ENCODE results near the gene PIEZO2.

Gene PIEZO2

DNA sequence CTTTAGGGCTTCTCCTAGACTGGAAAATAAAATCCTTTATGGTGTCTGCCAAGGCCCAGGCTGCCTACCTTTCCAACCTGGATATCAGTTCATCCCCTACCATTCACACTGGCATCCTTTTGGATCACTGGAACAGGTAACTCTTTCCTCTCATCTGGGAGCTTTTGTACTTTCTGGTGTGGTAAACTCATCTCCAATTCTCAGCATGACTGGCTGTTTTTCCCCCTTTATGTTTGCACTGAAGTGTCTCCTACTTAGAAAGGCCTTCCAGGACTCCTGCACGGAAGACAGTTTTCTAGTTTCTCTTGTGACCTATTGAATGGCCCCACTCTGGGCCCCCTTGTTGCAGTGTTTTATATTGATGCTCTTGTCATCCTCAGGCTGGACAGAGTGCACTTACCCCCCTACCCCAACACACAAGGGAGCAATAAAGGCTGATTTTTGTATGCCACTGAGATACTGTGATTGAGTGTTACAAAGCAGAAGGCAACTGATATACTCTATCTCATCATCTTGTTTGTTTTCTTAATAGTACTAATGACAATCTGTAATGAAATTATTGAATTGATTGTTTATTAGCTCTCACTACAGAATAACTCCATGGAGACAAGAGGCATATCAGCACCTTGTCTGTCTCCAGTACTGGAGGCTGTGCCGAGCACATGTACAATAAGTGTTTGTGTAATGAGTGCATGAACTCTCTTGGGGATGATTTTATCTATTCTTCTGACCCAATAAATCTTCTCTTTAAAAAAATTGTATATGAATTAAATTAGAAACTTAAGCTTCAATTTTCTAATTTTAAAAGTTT, 129.9 kb downstream of the PIEZO2 start:
- DNase-seq (ENCODE audit: low read depth in 1 of 2, low spot score in 1 of 2) = no peak
- Histone ChIP-seq H3K4me3 (replicated peaks; ENCODE audit: insufficient read depth, low read length) (no peak overlapping the region), H3K27me3 (ENCODE audit: insufficient read depth, poor library complexity, severe bottlenecking) (peaks cover 2% of the 10 kb centered on the region), H3K27ac (replicated peaks) (no peak overlapping the region)
- TF ChIP-seq, protein P1, sequence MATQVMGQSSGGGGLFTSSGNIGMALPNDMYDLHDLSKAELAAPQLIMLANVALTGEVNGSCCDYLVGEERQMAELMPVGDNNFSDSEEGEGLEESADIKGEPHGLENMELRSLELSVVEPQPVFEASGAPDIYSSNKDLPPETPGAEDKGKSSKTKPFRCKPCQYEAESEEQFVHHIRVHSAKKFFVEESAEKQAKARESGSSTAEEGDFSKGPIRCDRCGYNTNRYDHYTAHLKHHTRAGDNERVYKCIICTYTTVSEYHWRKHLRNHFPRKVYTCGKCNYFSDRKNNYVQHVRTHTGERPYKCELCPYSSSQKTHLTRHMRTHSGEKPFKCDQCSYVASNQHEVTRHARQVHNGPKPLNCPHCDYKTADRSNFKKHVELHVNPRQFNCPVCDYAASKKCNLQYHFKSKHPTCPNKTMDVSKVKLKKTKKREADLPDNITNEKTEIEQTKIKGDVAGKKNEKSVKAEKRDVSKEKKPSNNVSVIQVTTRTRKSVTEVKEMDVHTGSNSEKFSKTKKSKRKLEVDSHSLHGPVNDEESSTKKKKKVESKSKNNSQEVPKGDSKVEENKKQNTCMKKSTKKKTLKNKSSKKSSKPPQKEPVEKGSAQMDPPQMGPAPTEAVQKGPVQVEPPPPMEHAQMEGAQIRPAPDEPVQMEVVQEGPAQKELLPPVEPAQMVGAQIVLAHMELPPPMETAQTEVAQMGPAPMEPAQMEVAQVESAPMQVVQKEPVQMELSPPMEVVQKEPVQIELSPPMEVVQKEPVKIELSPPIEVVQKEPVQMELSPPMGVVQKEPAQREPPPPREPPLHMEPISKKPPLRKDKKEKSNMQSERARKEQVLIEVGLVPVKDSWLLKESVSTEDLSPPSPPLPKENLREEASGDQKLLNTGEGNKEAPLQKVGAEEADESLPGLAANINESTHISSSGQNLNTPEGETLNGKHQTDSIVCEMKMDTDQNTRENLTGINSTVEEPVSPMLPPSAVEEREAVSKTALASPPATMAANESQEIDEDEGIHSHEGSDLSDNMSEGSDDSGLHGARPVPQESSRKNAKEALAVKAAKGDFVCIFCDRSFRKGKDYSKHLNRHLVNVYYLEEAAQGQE (IDR thresholded peaks at IDR 0.05; ENCODE audit: insufficient replicate concordance, low read depth) = no peak
- TF ChIP-seq SPI1 (IDR thresholded peaks at IDR 0.05; ENCODE audit: borderline replicate concordance, low read depth) = no peak
- TF ChIP-seq, protein P2, sequence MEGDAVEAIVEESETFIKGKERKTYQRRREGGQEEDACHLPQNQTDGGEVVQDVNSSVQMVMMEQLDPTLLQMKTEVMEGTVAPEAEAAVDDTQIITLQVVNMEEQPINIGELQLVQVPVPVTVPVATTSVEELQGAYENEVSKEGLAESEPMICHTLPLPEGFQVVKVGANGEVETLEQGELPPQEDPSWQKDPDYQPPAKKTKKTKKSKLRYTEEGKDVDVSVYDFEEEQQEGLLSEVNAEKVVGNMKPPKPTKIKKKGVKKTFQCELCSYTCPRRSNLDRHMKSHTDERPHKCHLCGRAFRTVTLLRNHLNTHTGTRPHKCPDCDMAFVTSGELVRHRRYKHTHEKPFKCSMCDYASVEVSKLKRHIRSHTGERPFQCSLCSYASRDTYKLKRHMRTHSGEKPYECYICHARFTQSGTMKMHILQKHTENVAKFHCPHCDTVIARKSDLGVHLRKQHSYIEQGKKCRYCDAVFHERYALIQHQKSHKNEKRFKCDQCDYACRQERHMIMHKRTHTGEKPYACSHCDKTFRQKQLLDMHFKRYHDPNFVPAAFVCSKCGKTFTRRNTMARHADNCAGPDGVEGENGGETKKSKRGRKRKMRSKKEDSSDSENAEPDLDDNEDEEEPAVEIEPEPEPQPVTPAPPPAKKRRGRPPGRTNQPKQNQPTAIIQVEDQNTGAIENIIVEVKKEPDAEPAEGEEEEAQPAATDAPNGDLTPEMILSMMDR (IDR thresholded peaks at IDR 0.05; ENCODE audit: insufficient read depth, low read length) = no peak
- TF ChIP-seq POLR2AphosphoS5 (IDR thresholded peaks at IDR 0.05; ENCODE audit: low read depth) = no peak
- TF ChIP-seq GABPA (IDR thresholded peaks at IDR 0.05; ENCODE audit: low read depth) = no peak

DNA sequence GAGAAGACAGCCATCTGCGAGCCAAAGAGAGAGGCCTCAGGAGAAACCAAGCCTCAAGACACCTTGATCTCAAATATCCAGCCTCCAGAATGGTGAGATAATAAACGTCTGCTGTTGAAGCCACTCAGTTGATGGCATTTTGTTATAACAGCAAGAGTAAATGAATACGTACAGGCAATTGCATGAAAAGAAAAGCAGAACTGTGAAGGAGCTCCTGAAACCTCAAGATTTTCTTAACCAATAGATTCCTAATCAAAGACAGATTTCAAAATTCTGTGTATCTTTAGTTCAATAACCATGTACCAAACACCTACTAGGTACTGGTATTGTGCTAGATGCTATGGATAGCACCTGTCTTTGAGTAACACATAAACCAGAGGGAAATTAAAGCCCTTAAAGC, 139.5 kb downstream of the PIEZO2 start:
- DNase-seq (ENCODE audit: low read depth in 1 of 2, low spot score in 1 of 2) = no peak
- no peak overlapping the region for H3K4me3 ChIP-seq (replicated peaks; ENCODE audit: insufficient read depth, low read length)
- TF ChIP-seq POLR2AphosphoS5 (IDR thresholded peaks at IDR 0.05; ENCODE audit: low read depth) (no peak), GABPA (IDR thresholded peaks at IDR 0.05; ENCODE audit: low read depth) (no peak), SPI1 (IDR thresholded peaks at IDR 0.05; ENCODE audit: borderline replicate concordance, low read depth) (no peak)
- TF ChIP-seq, protein P1 (IDR thresholded peaks at IDR 0.05; ENCODE audit: insufficient replicate concordance, low read depth) = no peak
- TF ChIP-seq, protein P2 (IDR thresholded peaks at IDR 0.05; ENCODE audit: insufficient read depth, low read length) = no peak
- no peak overlapping the region for H3K27ac ChIP-seq (replicated peaks)
- H3K27me3 ChIP-seq (ENCODE audit: insufficient read depth, poor library complexity, severe bottlenecking) = no peaks in the 10 kb centered on the region

DNA sequence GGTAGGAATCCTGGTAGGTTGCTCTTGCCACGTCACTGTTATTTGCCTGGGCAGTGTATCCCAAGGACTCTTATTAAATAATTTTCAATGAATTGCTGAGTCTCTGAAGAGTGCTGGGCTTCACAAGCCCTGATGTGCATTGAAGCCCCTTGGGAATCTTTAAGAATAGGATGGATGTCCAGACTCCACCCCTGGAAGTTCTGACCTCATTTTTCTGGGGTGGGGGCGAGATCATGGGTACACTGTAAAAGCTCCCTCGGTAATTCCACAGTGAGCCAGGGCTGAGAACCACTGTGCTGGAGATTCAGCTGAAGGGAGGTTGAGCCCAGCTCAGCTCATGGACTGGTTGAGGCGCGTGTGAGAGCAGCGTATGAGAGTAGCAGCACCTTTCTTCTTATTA, 140.2 kb downstream of the PIEZO2 start:
- Histone ChIP-seq H3K4me3 (replicated peaks; ENCODE audit: insufficient read depth, low read length) (no peak overlapping the region), H3K27ac (replicated peaks) (no peak overlapping the region), H3K27me3 (ENCODE audit: insufficient read depth, poor library complexity, severe bottlenecking) (no peaks in the 10 kb centered on the region)
- no peak for DNase-seq (ENCODE audit: low read depth in 1 of 2, low spot score in 1 of 2)
- no peak for TF ChIP-seq GABPA (IDR thresholded peaks at IDR 0.05; ENCODE audit: low read depth)
- no peak for TF ChIP-seq SPI1 (IDR thresholded peaks at IDR 0.05; ENCODE audit: borderline replicate concordance, low read depth)
- TF ChIP-seq, protein P1 (IDR thresholded peaks at IDR 0.05; ENCODE audit: insufficient replicate concordance, low read depth) = no peak
- TF ChIP-seq POLR2AphosphoS5 (IDR thresholded peaks at IDR 0.05; ENCODE audit: low read depth) = no peak
- TF ChIP-seq, protein P2 (IDR thresholded peaks at IDR 0.05; ENCODE audit: insufficient read depth, low read length) = no peak
